Measurements from ENCODE around the gene CARTPT.

The CARTPT gene

DNA sequence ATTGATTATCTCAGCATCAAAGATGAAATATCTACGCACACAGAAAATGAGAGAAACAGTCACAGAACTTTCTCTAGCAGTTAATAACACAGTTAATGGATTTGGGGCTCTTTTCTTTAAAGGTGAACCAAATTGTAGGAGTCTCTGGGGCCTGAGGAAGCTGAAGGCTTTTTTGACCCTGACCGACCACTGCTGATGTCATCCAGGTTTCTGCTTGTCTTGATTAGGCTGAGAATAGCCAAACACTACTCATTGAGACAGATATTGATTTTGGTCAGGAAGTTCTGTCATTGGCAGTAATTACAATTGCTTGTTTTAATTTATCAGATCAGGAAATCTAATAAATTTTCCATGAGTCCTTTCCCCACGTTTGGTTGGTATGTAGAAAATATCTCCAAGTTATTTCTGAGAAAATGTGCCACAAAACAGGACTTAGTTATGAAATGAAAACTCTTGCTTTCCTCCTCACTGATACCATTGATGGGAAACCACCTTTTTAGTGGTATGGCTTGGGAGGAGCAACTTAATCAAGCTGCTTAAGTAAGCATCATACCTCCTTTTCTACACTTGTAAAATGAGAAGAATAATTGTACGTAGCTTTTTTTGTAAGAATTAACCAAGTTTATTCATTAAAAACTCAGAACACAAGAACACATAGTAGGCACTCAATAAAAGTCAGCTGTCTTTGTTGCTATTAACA, 19.7 kb downstream of the CARTPT start:
- DNase-seq, result no peak

DNA sequence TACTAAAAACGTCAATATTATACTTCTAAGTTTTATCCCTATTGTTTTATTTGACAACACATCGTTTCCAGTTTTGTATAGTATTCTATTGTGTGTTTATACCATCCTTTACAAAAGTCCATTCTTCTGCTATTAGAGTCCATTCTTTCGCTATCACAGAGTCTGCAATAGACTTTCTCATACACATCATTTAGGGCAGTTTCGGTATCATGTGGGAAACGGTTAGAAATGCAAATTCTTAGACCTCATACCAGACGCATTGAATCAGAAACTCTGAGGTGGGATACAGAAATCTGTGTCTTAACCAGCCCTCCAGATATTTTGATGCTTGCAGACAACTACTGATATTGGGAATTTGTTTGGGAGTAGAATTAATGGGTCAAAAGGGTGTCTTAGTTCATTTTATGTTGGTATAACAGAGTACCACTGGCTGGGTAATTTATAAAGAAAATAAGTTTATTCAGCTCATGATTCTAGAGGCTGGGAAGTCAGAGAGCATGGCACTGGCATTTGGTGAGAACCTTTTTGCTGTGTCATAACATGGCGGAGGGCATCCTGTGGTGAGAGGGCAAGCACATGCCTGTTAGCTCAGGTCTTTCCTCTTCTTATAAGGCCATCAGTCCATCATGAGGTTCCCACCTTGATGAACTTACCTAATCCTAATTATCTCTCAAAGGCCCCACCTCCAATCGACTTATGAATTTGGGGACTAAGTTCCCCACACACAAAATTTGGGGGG, 21.1 kb downstream of the CARTPT start:
- DNase-seq, result no peak

DNA sequence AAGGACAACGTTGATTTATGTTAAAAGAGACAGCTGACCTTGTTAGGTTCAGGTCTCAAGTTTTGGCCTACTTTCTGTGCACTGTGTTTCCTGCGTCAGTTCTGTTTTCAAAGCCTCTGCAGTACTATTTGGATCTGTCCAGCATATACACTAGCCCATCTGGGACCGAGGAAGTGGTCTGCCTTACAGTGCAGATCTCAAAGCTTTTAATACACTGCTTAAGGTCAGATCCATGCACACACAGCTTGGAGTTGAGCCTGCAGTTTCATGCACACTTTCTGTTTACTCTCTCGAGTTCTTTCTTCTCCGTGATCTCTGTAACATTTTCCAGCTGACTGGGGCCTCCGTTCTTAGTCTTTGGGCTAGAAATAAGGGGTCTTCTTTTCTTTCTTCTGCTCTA, 24.1 kb downstream of the CARTPT start:
- no peak for DNase-seq

DNA sequence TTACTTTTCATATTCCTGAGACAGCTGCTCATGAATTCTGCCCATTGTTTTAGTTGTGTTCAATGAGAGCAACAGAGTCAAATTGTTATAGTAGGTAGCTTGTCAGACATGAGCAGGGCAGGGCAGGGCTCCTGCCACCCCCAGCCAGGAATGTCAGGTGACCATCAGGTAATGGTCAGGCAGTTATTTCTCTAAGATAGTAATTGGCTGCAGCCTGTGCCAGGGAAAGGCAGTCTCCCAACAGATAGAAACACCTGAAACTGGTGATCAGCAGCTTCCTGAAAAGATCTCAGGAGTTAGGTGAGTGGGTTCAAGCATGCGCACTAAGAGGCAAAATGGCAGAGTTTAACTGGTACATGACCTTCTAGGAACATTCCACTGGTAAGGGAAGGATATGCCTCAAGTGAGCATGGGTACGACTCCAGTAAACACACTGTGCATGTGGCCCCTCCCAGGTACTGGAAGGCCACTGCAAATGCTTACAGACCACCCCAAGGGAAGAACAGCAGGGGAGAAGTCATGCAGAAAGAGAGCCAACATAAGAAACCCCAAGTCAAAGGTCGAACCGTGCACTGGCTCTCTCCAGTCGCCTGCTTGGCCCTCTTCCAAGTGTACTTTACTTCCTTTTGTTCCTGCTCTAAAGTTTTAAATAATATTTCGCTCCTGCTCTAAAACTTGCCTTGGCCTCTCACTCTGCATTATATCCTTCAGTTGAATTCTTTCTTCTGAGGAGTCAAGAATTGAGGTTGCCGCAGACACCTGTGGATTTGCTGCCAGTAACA, 25.1 kb downstream of the CARTPT start:
- no peak for DNase-seq

DNA sequence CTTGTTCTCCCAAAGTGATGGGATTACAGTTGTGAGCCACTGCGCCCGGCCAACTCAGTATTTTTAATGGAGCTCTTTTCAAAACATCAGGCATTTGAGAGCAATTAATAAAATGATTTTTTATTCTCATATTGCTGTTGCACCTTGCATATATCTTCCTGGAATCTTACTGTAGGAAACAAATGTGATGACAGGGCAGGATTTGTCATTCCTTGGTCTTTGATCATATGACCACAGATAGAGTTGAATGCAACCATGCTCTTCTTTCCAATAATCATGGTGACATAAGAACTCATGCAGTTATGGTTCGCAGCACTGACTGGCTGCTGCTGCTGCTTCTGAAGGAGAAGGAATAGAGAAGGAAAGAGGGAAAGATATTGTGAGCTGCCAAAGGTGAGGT, 28.1 kb downstream of the CARTPT start:
- no peak for DNase-seq

DNA sequence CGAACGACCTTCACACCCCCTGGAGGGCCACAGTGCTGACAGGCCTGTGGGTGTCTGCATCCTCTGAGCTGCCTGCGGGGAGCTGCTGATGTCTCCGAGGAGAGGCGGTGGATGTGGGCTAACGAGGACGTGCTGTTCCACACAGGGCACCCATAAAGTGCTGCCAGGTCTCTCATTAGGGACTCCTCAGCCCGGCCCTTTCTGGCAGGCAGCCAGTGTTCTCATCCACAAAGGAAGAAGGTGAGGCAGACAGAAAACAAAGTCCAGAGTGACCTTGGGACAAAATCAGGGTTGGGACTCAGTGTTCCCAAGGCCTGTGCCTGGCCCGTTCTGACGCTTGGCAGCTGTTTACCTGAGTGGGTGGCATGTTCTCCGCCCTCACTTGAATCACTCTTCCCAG, 29.3 kb downstream of the CARTPT start:
- DNase-seq, result peak; percentile 9

DNA sequence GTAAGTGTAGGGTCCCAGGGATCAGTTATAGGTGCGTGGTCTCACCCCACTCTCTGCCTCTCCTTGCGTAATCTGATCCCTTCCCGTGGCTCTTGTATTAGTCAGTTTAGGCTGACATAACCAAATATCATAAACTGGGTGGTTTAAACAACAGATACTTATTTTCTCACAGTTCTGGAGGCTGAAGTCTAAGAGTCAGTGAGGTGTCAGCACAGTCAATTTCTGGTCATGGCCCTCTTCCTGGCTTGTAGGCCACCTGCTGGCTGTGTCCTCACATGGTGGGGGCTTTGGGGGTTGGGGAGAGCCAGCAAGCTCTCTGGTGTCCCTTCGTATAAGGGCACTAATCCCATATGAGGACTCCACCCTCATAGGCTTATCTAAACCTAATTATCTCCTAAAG, 32.3 kb downstream of the CARTPT start:
- no peak for DNase-seq

DNA sequence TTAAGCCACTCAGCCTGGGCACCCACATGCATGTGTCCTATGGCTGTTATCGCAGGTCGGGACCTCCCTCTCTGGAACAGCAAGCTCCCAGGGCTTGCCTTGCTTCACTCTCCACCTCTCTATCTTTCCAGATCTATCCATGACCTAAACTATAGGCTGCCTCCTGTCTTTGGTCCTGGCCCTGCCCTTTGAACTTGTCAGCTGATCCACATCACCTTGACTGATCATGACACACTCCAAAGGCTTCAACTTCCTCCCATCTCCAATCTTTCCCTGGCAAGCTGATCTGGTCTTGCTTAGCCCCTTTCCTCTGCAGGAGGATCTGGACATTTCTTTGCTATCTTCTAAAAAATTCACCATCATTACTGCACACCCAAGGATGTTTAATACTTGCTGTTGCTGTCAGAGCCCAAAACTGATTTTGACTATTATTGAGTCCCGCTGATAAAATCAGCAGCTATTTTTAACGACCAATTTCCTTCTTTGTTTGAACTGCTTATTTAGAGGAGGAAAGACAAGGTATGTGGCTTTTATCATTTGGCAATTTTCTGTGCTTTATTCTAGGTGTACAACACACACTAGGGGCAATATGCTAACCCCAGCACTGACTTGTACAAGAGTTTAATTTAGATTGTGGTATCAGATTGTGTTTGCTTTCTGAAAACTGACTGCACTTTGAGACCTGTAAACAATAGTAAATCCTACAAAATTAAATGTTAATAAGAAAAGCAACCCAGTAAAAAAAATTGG, 33.5 kb downstream of the CARTPT start:
- DNase-seq, result no peak

DNA sequence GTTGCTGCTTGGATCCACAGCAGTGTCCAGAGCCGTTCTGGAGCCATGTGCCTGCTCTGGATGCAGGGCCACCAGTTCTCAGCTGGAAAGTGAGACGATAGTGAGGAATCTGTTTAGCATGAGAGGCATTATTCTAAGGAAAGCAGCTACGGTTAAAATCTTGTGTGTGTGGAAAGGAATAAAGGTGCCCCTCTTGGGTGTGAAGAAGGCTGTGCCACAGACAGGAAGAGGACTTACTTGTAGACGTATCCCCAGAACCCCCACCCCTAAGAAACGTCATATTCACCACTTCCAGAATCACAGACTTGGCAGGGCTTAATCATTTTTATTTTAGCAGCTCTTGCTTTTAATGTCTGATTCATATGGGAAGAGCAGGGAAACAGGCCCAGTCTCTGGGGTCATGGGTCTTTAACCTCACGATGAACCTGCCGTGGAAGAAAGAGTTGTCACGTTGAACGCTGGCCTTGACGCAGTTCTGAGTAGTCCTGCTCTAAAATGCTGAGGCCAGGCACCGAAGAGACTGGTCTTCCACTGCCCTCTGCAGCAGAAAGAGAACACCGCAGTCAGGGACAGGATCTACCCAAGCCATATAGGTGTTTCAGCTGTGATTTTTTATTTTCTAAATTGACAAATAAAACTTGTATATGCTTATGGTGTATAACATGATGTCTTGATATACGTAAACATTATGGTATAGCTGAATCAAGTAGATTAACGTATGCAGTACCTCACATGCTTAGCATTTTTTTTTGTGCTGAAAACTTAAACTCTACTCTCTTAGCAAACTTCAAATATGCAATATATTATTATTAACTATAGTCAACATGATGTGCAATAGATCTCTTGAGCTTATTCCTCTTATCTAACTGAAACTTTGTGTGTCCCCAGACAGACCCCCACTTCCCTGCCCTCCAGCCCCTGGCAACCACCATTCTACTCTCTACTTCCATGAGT, 38.8 kb downstream of the CARTPT start:
- peak; percentile 22 for DNase-seq

DNA sequence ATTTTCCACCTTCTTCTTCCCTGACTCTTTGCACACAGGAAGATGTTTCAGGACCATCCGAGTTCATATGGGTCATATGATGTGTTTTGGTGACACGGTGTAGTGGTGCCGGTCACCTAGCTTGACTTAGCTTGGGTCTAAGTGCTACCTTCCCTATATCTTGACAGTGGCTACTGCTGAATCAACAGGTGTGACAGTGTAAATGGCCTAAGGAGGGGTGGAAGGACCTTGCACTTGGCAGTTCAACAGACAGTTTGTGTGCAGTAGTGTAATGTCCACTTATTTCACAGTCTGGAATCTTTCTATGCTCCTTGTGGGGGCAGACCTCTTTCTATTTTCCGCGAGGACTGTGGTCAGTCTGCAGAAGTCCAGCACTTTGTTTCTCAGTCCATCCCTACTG, 43.8 kb downstream of the CARTPT start:
- DNase-seq, result no peak

DNA sequence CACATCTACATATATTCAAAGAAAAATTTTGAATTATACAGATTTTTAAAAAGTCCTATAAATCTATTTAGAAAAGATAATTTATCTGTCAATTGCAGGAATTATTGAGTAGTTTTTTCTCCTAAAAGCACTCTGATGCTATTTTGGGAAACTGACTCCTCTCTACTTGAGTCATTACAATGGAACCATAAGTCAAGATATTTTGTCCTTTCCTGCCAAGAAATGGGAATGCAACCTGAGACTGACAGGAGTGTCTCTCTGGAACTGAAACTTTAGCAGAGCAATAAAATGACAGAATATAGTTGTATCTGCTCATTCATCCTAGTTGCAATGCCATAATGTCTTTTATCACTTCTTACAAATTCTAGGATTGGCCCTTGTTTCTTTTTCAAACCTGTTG, 48.6 kb downstream of the CARTPT start:
- no peak for DNase-seq

DNA sequence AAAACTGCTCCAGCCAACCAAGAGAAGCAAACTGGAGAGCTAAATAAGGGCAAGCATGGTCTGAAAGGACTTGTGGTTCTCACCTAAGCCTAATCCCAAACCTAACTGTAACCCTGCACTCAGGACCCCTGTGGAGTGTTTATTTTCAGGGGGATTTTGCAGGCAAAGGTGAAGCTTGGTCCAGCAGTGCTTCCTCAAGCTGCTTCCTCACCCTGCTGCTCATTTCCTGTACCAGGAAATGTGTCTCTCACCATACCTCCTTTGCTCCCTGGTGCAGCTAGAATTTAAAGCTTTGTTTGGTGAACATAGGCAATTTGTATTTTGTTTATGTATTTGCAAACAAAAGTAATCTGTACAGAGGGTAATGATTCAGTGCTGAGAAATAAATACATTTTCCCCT, 50.2 kb downstream of the CARTPT start:
- DNase-seq, result no peak

DNA sequence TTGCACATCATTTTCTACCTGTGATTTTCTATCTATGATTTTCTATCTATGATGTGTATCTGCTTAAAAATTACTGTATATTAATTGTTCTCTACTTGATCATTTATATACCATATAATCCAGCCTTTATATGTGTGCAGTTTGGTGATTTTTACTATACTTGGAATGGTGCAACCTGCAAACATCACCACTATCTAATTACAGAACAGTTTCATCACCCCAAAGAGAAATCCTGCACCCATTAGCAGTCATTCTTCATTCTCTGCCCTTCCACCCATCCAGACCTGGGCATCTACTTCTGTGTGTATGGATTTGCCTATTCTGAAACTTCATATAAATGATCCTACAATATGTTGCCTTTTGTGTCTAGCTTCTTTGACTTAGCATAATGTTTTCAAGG, 51.3 kb downstream of the CARTPT start:
- DNase-seq, result no peak
